Measurements from ENCODE around the gene ICAM5.

The ICAM5 gene

GRCh38 chr19:10333758-10334587 is 44.2 kb downstream of the ICAM5 start:
- TF ChIP-seq GATA3 (IDR thresholded peaks at IDR 0.05; ENCODE audit: low read depth, low read length): no peak

GRCh38 chr19:10334588-10335351 is 45.0 kb downstream of the ICAM5 start:
- TF ChIP-seq GATA3 (IDR thresholded peaks at IDR 0.05; ENCODE audit: low read depth, low read length) (no peak), GATA2 (IDR thresholded peaks at IDR 0.05; ENCODE audit: low read depth, low read length) (no peak)

GRCh38 chr19:10335352-10335985 is 45.7 kb downstream of the ICAM5 start:
- TF ChIP-seq GATA3 (IDR thresholded peaks at IDR 0.05; ENCODE audit: low read depth, low read length) (no peak), GATA2 (IDR thresholded peaks at IDR 0.05; ENCODE audit: low read depth, low read length) (no peak)

- TF ChIP-seq GATA3 (IDR thresholded peaks at IDR 0.05; ENCODE audit: low read depth, low read length) (no peak), GATA2 (IDR thresholded peaks at IDR 0.05; ENCODE audit: low read depth, low read length) (no peak)
Observed at GRCh38 chr19:10338940-10339339, 49.2 kb downstream of the ICAM5 start.

- TF ChIP-seq GATA3 (IDR thresholded peaks at IDR 0.05; ENCODE audit: low read depth, low read length) (no peak), GATA2 (IDR thresholded peaks at IDR 0.05; ENCODE audit: low read depth, low read length) (no peak)
Observed at GRCh38 chr19:10339380-10339960, 49.7 kb downstream of the ICAM5 start, which contains the start of gene ICAM3. TSS of gene ICAM3 (minus strand) at chr19:10339624. CDS start at chr19:10339614, 10 bp downstream.

GRCh38 chr19:10339977-10340376 is 50.2 kb downstream of the ICAM5 start:
- TF ChIP-seq GATA3 (IDR thresholded peaks at IDR 0.05; ENCODE audit: low read depth, low read length) (no peak), GATA2 (IDR thresholded peaks at IDR 0.05; ENCODE audit: low read depth, low read length) (no peak)

GRCh38 chr19:10343495-10343894 is 53.7 kb downstream of the ICAM5 start:
- TF ChIP-seq GATA3 (IDR thresholded peaks at IDR 0.05; ENCODE audit: low read depth, low read length): no peak
- no peak for TF ChIP-seq GATA2 (IDR thresholded peaks at IDR 0.05; ENCODE audit: low read depth, low read length)

GRCh38 chr19:10344780-10345179 is 55.0 kb downstream of the ICAM5 start:
- TF ChIP-seq GATA2 (IDR thresholded peaks at IDR 0.05; ENCODE audit: low read depth, low read length): no peak
- TF ChIP-seq GATA3 (IDR thresholded peaks at IDR 0.05; ENCODE audit: low read depth, low read length): no peak
